Thyroid gland (tissue), 4 donors: ENCODE data around the gene SPEG.

Source experiments
- POLR2A ChIP-seq, 2 donors: fragments of 450-650 bp; IDR thresholded peaks; one replicate each; pipeline ENCODE4 v1.6.1; 2017; ENCODE audit warnings: antibody characterized with exemption in 2 of 2, mild to moderate bottlenecking in 2 of 2, moderate library complexity in 1 of 2
- TF ChIP-seq, protein P1 (sequence below), 6 experiments: fragments of 200-600 bp in 3 of 6; fragments of 450-650 bp in 3 of 6; sonication (generic) in 3 of 6; IDR thresholded peaks; one replicate each; pipeline ENCODE4 v1.5.1; 2016 to 2019; ENCODE audit warnings: antibody characterized with exemption in 6 of 6, mild to moderate bottlenecking in 2 of 6, inconsistent platforms in 1 of 6, moderate library complexity in 1 of 6

DNA sequence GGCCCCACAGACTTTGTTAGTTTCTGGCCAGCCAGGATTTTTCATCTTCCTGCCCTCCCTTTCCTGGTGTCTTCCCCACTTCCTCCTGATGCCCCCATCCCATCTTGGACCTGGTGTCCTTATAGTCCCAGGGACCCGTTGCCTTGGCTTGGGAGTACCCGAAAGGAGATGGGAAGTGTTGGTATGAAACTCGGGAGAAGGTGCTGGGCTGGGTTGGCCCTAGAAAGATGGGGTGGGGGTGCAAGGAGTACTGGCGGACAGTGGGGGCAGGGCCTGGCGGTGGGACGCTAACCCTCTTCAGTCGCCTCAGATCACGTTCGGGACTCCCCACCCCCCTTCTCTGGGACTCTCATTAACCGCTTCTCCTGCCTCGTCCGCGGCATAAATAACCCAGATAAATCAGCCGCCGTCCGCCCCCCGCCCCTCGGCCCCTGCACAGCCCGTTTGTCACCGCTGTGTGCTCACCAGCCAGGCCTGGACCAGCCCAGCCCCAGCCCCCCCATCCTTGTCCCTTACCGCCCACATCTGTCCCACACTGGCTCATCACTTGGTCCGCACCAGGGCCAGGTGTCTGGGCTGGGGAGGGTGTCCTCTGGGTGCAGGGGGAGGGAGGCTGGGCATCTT lies 76.0 kb downstream of the SPEG start:
- TF ChIP-seq POLR2A (IDR thresholded peaks at IDR 0.05) = no peak
- TF ChIP-seq, protein P1, sequence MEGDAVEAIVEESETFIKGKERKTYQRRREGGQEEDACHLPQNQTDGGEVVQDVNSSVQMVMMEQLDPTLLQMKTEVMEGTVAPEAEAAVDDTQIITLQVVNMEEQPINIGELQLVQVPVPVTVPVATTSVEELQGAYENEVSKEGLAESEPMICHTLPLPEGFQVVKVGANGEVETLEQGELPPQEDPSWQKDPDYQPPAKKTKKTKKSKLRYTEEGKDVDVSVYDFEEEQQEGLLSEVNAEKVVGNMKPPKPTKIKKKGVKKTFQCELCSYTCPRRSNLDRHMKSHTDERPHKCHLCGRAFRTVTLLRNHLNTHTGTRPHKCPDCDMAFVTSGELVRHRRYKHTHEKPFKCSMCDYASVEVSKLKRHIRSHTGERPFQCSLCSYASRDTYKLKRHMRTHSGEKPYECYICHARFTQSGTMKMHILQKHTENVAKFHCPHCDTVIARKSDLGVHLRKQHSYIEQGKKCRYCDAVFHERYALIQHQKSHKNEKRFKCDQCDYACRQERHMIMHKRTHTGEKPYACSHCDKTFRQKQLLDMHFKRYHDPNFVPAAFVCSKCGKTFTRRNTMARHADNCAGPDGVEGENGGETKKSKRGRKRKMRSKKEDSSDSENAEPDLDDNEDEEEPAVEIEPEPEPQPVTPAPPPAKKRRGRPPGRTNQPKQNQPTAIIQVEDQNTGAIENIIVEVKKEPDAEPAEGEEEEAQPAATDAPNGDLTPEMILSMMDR (IDR thresholded peaks at IDR 0.05) = no peak
